ENCODE results near the gene SUPT4H1. TPM values are rescaled to one million over a fixed set of nuclear protein-coding genes. Genes with fewer than 3 reads are reported as not detected.
A peak's percentile ranks its signal among the peaks of the same experiment; 100 is the strongest.

Gene SUPT4H1
- total and polyA plus RNA-seq, 9 of the 15 experiments (the other 6 are each of a cell fraction or from before 2014, with no cell fraction given): 62.1 to 320 (median 117) TPM

DNA sequence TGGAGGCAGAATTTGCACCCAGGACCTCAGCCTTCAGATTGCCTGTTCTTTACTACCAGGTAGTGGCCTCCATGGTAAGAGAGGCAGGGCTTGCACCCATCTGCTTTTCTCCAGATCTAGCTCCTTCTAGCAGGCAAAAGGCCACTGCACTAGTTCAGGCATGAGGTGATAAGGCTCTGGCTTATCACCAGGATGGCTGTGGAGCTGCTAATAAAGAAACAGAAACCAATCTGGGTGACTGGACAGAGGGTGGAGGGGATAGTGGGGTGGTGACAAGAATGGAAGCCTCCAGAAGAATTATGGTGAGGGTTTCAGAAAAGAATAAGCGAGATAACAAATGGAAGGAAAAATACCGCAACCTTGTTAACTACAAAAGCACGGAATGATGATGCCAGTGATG, 15.5 kb upstream of the SUPT4H1 start (continued):
- TF ChIP-seq, protein P1, sequence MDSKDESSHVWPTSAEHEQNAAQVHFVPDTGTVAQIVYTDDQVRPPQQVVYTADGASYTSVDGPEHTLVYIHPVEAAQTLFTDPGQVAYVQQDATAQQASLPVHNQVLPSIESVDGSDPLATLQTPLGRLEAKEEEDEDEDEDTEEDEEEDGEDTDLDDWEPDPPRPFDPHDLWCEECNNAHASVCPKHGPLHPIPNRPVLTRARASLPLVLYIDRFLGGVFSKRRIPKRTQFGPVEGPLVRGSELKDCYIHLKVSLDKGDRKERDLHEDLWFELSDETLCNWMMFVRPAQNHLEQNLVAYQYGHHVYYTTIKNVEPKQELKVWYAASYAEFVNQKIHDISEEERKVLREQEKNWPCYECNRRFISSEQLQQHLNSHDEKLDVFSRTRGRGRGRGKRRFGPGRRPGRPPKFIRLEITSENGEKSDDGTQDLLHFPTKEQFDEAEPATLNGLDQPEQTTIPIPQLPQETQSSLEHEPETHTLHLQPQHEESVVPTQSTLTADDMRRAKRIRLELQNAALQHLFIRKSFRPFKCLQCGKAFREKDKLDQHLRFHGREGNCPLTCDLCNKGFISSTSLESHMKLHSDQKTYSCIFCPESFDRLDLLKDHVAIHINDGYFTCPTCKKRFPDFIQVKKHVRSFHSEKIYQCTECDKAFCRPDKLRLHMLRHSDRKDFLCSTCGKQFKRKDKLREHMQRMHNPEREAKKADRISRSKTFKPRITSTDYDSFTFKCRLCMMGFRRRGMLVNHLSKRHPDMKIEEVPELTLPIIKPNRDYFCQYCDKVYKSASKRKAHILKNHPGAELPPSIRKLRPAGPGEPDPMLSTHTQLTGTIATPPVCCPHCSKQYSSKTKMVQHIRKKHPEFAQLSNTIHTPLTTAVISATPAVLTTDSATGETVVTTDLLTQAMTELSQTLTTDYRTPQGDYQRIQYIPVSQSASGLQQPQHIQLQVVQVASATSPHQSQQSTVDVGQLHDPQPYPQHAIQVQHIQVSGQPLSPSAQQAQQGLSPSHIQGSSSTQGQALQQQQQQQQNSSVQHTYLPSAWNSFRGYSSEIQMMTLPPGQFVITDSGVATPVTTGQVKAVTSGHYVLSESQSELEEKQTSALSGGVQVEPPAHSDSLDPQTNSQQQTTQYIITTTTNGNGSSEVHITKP (IDR thresholded peaks at IDR 0.05; ENCODE audit: partially characterized antibody): peak; percentile 55
- TF ChIP-seq DPF2 (IDR thresholded peaks at IDR 0.05): peak; percentile 67
- 0 out of 2 replicates have a peak, but pooled peaks have one; percentile 7 for TF ChIP-seq ZNF134 (CRISPR knock-in tag; conservative IDR thresholded peaks at IDR 0.05)
- 0 out of 2 replicates have a peak, but pooled peaks have one; percentile 49 for TF ChIP-seq LEF1 (IDR thresholded peaks at IDR 0.05)
- no peak for TF ChIP-seq FOXA1 (IDR thresholded peaks at IDR 0.05; ENCODE audit: borderline replicate concordance)
- TF ChIP-seq DMBX1 (CRISPR knock-in tag; IDR thresholded peaks at IDR 0.05; ENCODE audit: borderline replicate concordance): no peak; the same call in 1 of the 2 replicates
- TF ChIP-seq MCM7 (IDR thresholded peaks at IDR 0.05): no peak
- 0 out of 2 replicates have a peak, but pooled peaks have one; percentile 80 for TF ChIP-seq ELF4 (CRISPR knock-in tag; IDR thresholded peaks at IDR 0.05)
- 0 out of 4 replicates have a peak, but pooled peaks of 1 of the 2 experiments have one; percentile 43 for TF ChIP-seq TRIM24 (IDR thresholded peaks at IDR 0.05)
- TF ChIP-seq, protein P2, sequence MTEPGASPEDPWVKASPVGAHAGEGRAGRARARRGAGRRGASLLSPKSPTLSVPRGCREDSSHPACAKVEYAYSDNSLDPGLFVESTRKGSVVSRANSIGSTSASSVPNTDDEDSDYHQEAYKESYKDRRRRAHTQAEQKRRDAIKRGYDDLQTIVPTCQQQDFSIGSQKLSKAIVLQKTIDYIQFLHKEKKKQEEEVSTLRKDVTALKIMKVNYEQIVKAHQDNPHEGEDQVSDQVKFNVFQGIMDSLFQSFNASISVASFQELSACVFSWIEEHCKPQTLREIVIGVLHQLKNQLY (CRISPR knock-in tag; conservative IDR thresholded peaks at IDR 0.05): no peak
- TF ChIP-seq HDAC1 (IDR thresholded peaks at IDR 0.05): peak in 1 of 2 experiments; percentile 45; a peak in 1 of 4 replicates
- peak; percentile 69 for TF ChIP-seq MEIS2 (IDR thresholded peaks at IDR 0.05; ENCODE audit: partially characterized antibody)
- TF ChIP-seq, protein P3, sequence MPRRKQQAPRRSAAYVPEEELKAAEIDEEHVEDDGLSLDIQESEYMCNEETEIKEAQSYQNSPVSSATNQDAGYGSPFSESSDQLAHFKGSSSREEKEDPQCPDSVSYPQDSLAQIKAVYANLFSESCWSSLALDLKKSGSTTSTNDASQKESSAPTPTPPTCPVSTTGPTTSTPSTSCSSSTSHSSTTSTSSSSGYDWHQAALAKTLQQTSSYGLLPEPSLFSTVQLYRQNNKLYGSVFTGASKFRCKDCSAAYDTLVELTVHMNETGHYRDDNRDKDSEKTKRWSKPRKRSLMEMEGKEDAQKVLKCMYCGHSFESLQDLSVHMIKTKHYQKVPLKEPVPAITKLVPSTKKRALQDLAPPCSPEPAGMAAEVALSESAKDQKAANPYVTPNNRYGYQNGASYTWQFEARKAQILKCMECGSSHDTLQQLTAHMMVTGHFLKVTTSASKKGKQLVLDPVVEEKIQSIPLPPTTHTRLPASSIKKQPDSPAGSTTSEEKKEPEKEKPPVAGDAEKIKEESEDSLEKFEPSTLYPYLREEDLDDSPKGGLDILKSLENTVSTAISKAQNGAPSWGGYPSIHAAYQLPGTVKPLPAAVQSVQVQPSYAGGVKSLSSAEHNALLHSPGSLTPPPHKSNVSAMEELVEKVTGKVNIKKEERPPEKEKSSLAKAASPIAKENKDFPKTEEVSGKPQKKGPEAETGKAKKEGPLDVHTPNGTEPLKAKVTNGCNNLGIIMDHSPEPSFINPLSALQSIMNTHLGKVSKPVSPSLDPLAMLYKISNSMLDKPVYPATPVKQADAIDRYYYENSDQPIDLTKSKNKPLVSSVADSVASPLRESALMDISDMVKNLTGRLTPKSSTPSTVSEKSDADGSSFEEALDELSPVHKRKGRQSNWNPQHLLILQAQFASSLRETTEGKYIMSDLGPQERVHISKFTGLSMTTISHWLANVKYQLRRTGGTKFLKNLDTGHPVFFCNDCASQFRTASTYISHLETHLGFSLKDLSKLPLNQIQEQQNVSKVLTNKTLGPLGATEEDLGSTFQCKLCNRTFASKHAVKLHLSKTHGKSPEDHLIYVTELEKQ (CRISPR knock-in tag; IDR thresholded peaks at IDR 0.05): no peak
- TF ChIP-seq JUND (IDR thresholded peaks at IDR 0.05; ENCODE audit: borderline replicate concordance, low read depth, low read length): peak; percentile 28; the same call in 1 of the 2 replicates
- no peak; the same call in 2 of the 3 replicates for TF ChIP-seq JUND (tag; IDR thresholded peaks at IDR 0.05; ENCODE audit: borderline replicate concordance, low read depth, low read length)
